HepG2 (cell line): Measurements from ENCODE around the gene RAC3. TPM values are rescaled to one million over a fixed set of nuclear protein-coding genes. Genes with fewer than 3 reads are reported as not detected.

Experiments used
- PHB2 ChIP-seq: fragments of 450-650 bp; IDR thresholded peaks from 2 replicates; pipeline ENCODE4 v1.6.1; 2018; ENCODE audit not compliant: partially characterized antibody
- ZMYM4 ChIP-seq: sonication (generic); formaldehyde crosslinking; IDR thresholded peaks from 2 replicates; pipeline ENCODE4 v1.8.1; 2023; ENCODE audit warnings: mild to moderate bottlenecking, missing genetic modification reagents
- ZNF552 ChIP-seq: sonication (generic); formaldehyde crosslinking; IDR thresholded peaks from 2 replicates; pipeline ENCODE4 v1.9.0; 2022; ENCODE audit warnings: missing genetic modification reagents, mild to moderate bottlenecking, borderline replicate concordance
- ZNF563 ChIP-seq: sonication (generic); formaldehyde crosslinking; IDR thresholded peaks from 2 replicates; pipeline ENCODE4 v1.8.0; 2022; ENCODE audit warnings: mild to moderate bottlenecking, moderate library complexity, missing genetic modification reagents
- ZNF564 ChIP-seq: sonication (generic); formaldehyde crosslinking; IDR thresholded peaks from 2 replicates; pipeline ENCODE4 v1.8.1; 2023; ENCODE audit warnings: mild to moderate bottlenecking, missing genetic modification reagents
- ZNF703 ChIP-seq: sonication (generic); formaldehyde crosslinking; IDR thresholded peaks from 2 replicates; pipeline ENCODE4 v1.5.1; 2020; ENCODE audit warnings: missing genetic modification reagents, mild to moderate bottlenecking, moderate library complexity, borderline replicate concordance
- polyA plus RNA-seq, 8 experiments: library from polyadenylated mRNA; depleted of rRNA in 3 of 8; stranded (reverse) in 7 of 8; unstranded in 1 of 8; fragments of >200 nt; fragmentation: Illumina TruSeq in 4 of 8; extraction: Trizol in 4 of 8; gene quantifications; 2 replicates each; pipeline versions ENCODE4 v1.2.1 to v1.2.3, GENCODE V29; 2011 to 2016; ENCODE audit warnings: low read depth in 4 of 8, missing spikeins in 1 of 8, mixed read lengths in 1 of 8; ENCODE audit not compliant: insufficient read depth in 1 of 8
- total RNA-seq, 5 experiments: library from RNA; depleted of rRNA; stranded (reverse); fragments of >200 nt; fragmentation: Illumina TruSeq; extraction: Trizol; gene quantifications; 2 replicates each; pipeline ENCODE4 v1.2.3, GENCODE V29; 2016; ENCODE audit warnings: low read depth in 1 of 5
- TF ChIP-seq, protein P1 (sequence below): sonication (generic); formaldehyde crosslinking; conservative IDR thresholded peaks from 2 replicates; pipeline ENCODE4 v1.4.0; 2020; ENCODE audit warnings: missing genetic modification reagents
- TF ChIP-seq, protein P2 (sequence below): sonication (generic); formaldehyde crosslinking; IDR thresholded peaks from 2 replicates; pipeline ENCODE4 v1.4.0; 2020; ENCODE audit warnings: mild to moderate bottlenecking, missing genetic modification reagents, borderline replicate concordance
- TF ChIP-seq, protein P3 (sequence below): sonication (generic); formaldehyde crosslinking; IDR thresholded peaks from 2 replicates; pipeline ENCODE4 v1.5.0; 2020; ENCODE audit warnings: mild to moderate bottlenecking, missing genetic modification reagents, borderline replicate concordance
- TF ChIP-seq, protein P4 (sequence below): sonication (generic); formaldehyde crosslinking; conservative IDR thresholded peaks from 2 replicates; pipeline ENCODE4 v1.4.0; 2020; ENCODE audit warnings: missing genetic modification reagents

Gene RAC3
- total and polyA plus RNA-seq, 2 of the 13 experiments (the other 11 are each of a cell fraction or from before 2014, with no cell fraction given): 10.5 to 21.3 TPM

DNA sequence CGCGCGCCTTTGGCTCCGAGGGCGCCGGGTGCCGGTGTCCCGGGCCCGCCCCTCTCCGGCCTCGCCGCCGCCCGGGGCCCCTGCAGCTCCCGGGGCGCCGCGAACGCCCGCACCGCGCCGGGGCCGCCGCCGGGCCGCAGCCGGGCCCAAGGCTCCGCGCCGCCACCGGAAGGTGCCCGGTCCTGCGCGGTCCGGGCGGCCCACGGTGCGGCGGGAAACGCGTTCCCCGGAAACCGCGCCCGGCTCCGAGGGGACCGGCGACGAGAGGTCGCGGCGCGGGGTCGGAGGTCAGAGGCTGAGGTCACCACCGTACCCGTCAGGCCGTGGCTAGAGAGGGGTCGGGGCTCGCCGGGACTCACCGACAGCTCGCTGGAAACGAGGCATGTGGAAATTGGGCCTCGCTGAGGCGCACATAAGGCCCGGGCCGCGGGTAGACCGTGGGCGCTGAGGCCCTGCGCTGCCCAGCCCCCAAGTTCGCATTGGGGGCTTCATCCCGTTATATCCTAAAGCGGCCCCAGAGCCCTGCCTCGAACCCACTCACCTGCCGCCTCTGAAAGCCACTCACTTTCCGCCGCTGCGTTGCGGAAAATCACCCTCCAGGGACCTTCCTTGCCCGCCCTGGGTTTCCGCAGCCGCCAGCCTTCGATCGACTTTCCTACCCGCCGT lies 34.3 kb downstream of the RAC3 start, which contains the start of gene DUS1L (continued):
- TF ChIP-seq ZNF703 (no peak; the same call in 1 of the 2 replicates), PHB2 (no peak), ZMYM4 (CRISPR knock-in tag) (peak; percentile 92), ZNF564 (CRISPR knock-in tag) (peak; percentile 61; the same call in 1 of the 2 replicates), ZNF563 (peak; percentile 81; the same call in 1 of the 2 replicates), ZNF552 (0 out of 2 replicates have a peak, but pooled peaks have one; percentile 65)
- TF ChIP-seq, protein P1, sequence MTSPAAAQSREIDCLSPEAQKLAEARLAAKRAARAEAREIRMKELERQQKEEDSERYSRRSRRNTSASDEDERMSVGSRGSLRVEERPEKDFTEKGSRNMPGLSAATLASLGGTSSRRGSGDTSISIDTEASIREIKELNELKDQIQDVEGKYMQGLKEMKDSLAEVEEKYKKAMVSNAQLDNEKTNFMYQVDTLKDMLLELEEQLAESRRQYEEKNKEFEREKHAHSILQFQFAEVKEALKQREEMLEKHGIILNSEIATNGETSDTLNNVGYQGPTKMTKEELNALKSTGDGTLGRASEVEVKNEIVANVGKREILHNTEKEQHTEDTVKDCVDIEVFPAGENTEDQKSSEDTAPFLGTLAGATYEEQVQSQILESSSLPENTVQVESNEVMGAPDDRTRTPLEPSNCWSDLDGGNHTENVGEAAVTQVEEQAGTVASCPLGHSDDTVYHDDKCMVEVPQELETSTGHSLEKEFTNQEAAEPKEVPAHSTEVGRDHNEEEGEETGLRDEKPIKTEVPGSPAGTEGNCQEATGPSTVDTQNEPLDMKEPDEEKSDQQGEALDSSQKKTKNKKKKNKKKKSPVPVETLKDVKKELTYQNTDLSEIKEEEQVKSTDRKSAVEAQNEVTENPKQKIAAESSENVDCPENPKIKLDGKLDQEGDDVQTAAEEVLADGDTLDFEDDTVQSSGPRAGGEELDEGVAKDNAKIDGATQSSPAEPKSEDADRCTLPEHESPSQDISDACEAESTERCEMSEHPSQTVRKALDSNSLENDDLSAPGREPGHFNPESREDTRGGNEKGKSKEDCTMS (CRISPR knock-in tag): peak; percentile 57; the same call in 1 of the 2 replicates
- TF ChIP-seq, protein P2, sequence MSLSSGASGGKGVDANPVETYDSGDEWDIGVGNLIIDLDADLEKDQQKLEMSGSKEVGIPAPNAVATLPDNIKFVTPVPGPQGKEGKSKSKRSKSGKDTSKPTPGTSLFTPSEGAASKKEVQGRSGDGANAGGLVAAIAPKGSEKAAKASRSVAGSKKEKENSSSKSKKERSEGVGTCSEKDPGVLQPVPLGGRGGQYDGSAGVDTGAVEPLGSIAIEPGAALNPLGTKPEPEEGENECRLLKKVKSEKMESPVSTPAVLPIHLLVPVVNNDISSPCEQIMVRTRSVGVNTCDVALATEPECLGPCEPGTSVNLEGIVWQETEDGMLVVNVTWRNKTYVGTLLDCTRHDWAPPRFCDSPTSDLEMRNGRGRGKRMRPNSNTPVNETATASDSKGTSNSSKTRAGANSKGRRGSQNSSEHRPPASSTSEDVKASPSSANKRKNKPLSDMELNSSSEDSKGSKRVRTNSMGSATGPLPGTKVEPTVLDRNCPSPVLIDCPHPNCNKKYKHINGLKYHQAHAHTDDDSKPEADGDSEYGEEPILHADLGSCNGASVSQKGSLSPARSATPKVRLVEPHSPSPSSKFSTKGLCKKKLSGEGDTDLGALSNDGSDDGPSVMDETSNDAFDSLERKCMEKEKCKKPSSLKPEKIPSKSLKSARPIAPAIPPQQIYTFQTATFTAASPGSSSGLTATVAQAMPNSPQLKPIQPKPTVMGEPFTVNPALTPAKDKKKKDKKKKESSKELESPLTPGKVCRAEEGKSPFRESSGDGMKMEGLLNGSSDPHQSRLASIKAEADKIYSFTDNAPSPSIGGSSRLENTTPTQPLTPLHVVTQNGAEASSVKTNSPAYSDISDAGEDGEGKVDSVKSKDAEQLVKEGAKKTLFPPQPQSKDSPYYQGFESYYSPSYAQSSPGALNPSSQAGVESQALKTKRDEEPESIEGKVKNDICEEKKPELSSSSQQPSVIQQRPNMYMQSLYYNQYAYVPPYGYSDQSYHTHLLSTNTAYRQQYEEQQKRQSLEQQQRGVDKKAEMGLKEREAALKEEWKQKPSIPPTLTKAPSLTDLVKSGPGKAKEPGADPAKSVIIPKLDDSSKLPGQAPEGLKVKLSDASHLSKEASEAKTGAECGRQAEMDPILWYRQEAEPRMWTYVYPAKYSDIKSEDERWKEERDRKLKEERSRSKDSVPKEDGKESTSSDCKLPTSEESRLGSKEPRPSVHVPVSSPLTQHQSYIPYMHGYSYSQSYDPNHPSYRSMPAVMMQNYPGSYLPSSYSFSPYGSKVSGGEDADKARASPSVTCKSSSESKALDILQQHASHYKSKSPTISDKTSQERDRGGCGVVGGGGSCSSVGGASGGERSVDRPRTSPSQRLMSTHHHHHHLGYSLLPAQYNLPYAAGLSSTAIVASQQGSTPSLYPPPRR (CRISPR knock-in tag): peak; percentile 76; the same call in 1 of the 2 replicates
- TF ChIP-seq, protein P3, sequence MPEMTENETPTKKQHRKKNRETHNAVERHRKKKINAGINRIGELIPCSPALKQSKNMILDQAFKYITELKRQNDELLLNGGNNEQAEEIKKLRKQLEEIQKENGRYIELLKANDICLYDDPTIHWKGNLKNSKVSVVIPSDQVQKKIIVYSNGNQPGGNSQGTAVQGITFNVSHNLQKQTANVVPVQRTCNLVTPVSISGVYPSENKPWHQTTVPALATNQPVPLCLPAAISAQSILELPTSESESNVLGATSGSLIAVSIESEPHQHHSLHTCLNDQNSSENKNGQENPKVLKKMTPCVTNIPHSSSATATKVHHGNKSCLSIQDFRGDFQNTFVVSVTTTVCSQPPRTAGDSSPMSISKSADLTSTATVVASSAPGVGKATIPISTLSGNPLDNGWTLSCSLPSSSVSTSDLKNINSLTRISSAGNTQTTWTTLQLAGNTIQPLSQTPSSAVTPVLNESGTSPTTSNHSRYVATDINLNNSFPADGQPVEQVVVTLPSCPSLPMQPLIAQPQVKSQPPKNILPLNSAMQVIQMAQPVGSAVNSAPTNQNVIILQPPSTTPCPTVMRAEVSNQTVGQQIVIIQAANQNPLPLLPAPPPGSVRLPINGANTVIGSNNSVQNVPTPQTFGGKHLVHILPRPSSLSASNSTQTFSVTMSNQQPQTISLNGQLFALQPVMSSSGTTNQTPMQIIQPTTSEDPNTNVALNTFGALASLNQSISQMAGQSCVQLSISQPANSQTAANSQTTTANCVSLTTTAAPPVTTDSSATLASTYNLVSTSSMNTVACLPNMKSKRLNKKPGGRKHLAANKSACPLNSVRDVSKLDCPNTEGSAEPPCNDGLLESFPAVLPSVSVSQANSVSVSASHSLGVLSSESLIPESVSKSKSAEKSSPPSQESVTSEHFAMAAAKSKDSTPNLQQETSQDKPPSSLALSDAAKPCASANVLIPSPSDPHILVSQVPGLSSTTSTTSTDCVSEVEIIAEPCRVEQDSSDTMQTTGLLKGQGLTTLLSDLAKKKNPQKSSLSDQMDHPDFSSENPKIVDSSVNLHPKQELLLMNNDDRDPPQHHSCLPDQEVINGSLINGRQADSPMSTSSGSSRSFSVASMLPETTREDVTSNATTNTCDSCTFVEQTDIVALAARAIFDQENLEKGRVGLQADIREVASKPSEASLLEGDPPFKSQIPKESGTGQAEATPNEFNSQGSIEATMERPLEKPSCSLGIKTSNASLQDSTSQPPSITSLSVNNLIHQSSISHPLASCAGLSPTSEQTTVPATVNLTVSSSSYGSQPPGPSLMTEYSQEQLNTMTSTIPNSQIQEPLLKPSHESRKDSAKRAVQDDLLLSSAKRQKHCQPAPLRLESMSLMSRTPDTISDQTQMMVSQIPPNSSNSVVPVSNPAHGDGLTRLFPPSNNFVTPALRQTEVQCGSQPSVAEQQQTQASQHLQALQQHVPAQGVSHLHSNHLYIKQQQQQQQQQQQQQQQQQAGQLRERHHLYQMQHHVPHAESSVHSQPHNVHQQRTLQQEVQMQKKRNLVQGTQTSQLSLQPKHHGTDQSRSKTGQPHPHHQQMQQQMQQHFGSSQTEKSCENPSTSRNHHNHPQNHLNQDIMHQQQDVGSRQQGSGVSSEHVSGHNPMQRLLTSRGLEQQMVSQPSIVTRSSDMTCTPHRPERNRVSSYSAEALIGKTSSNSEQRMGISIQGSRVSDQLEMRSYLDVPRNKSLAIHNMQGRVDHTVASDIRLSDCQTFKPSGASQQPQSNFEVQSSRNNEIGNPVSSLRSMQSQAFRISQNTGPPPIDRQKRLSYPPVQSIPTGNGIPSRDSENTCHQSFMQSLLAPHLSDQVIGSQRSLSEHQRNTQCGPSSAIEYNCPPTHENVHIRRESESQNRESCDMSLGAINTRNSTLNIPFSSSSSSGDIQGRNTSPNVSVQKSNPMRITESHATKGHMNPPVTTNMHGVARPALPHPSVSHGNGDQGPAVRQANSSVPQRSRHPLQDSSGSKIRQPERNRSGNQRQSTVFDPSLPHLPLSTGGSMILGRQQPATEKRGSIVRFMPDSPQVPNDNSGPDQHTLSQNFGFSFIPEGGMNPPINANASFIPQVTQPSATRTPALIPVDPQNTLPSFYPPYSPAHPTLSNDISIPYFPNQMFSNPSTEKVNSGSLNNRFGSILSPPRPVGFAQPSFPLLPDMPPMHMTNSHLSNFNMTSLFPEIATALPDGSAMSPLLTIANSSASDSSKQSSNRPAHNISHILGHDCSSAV (CRISPR knock-in tag): no peak
- TF ChIP-seq, protein P4, sequence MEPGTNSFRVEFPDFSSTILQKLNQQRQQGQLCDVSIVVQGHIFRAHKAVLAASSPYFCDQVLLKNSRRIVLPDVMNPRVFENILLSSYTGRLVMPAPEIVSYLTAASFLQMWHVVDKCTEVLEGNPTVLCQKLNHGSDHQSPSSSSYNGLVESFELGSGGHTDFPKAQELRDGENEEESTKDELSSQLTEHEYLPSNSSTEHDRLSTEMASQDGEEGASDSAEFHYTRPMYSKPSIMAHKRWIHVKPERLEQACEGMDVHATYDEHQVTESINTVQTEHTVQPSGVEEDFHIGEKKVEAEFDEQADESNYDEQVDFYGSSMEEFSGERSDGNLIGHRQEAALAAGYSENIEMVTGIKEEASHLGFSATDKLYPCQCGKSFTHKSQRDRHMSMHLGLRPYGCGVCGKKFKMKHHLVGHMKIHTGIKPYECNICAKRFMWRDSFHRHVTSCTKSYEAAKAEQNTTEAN (CRISPR knock-in tag): no peak
